H1 (cell line): Measurements from ENCODE around the gene BGN. TPM values are rescaled to one million over a fixed set of nuclear protein-coding genes. Genes with fewer than 3 reads are reported as not detected.

Experiments
- CTCF ChIA-PET: fragments of 300-600 bp; sonication (Branson Sonifier 250); formaldehyde crosslinking; loops from one replicate; lab custom pipeline; 2021; ENCODE audit not compliant: partially characterized antibody; lab: Charles Lee
- POLR2A ChIA-PET: fragments of 300-600 bp; sonication (Branson Sonifier 250); formaldehyde crosslinking; loops from one replicate; lab custom pipeline; 2021; ENCODE audit warnings: inconsistent platforms; ENCODE audit not compliant: partially characterized antibody; lab: Charles Lee
- DNase-seq, 2 experiments: peaks; one replicate each; pipeline versions ENCODE4 v3.0.0 to v3.0.0-alpha.2; 2010 to 2022; ENCODE audit warnings: low spot score in 2 of 2, low read depth in 1 of 2, mixed read lengths in 1 of 2
- FAIRE-seq: peaks from 2 replicates; lab custom pipeline; 2011; peaks lifted over from hg19 to GRCh38; lab: Jason Lieb, UNC
- H2AFZ ChIP-seq: 2 replicates; pipeline ENCODE4 v1.8.1; 2012; ENCODE audit warnings: low read length, inconsistent platforms
- H2AK5ac ChIP-seq: 2 replicates; pipeline ENCODE4 v1.6.1; 2013; ENCODE audit warnings: low read depth, low read length
- H2BK120ac ChIP-seq: replicated peaks from 2 replicates; pipeline ENCODE3; 2013; ENCODE audit warnings: low read depth, low read length, inconsistent platforms
- H2BK12ac ChIP-seq: 2 replicates; pipeline ENCODE4 v1.6.1; 2013; ENCODE audit warnings: low read depth, low read length
- H2BK15ac ChIP-seq: 2 replicates; pipeline ENCODE4 v1.6.1; 2013; ENCODE audit warnings: low read length
- H2BK20ac ChIP-seq: 2 replicates; pipeline ENCODE4 v1.6.1; 2013; ENCODE audit warnings: low read length
- H2BK5ac ChIP-seq: 2 replicates; pipeline ENCODE4 v1.6.1; 2013; ENCODE audit warnings: low read depth, low read length
- H3K14ac ChIP-seq: 2 replicates; pipeline ENCODE4 v1.6.1; 2013; ENCODE audit warnings: inconsistent platforms; ENCODE audit not compliant: insufficient read length
- H3K18ac ChIP-seq: 2 replicates; pipeline ENCODE4 v1.6.1; 2013; ENCODE audit warnings: low read length; ENCODE audit errors: extremely low read depth
- H3K23ac ChIP-seq: 2 replicates; pipeline ENCODE4 v1.6.1; 2013; ENCODE audit warnings: inconsistent platforms; ENCODE audit not compliant: insufficient read length
- H3K23me2 ChIP-seq: 2 replicates; pipeline ENCODE4 v1.6.1; 2013; ENCODE audit warnings: low read depth, low read length
- H3K27ac ChIP-seq: 2 replicates; pipeline ENCODE4 v1.6.1; 2011; ENCODE audit warnings: low read depth, low read length, inconsistent platforms
- H3K27me3 ChIP-seq, 4 experiments: replicated peaks in 1 of 4; 1 replicate in 1 of 4; 2 replicates in 3 of 4; pipeline versions ENCODE4 v1.6.1 to v1.8.1; 2011 to 2013; ENCODE audit warnings: low read length in 3 of 4, mild to moderate bottlenecking in 3 of 4, inconsistent platforms in 2 of 4, mixed read lengths in 2 of 4, moderate library complexity in 1 of 4; ENCODE audit not compliant: control insufficient read depth in 3 of 4, insufficient read depth in 3 of 4; ENCODE audit errors: extremely low read depth in 1 of 4
- H3K36me3 ChIP-seq, 4 experiments: 2 replicates each; pipeline versions ENCODE4 v1.6.1 to v1.8.1; 2011 to 2013; ENCODE audit warnings: mild to moderate bottlenecking in 4 of 4, low read length in 3 of 4, moderate library complexity in 2 of 4, control low read depth in 1 of 4, inconsistent platforms in 1 of 4; ENCODE audit not compliant: insufficient read depth in 4 of 4, control insufficient read depth in 2 of 4
- H3K4ac ChIP-seq: replicated peaks from 2 replicates; pipeline ENCODE3; 2013; ENCODE audit warnings: low read length, low read depth, mixed read lengths, inconsistent platforms; ENCODE audit not compliant: insufficient read length
- H3K4me1 ChIP-seq, 4 experiments: replicated peaks in 1 of 4; 1 replicate in 1 of 4; 2 replicates in 3 of 4; pipeline versions ENCODE4 v1.6.1 to v1.8.1; 2011 to 2013; ENCODE audit warnings: low read length in 3 of 4, inconsistent platforms in 2 of 4, mixed read lengths in 1 of 4; ENCODE audit not compliant: insufficient read depth in 4 of 4, control insufficient read depth in 3 of 4
- H3K4me2 ChIP-seq, 2 experiments: 2 replicates each; pipeline versions ENCODE4 v1.6.1 to v1.8.1; 2011 to 2013; ENCODE audit warnings: low read depth in 2 of 2, low read length in 2 of 2, control low read depth in 1 of 2, inconsistent platforms in 1 of 2, mild to moderate bottlenecking in 1 of 2; ENCODE audit not compliant: insufficient read depth in 1 of 2
- H3K4me3 ChIP-seq, 4 experiments: fragments of 200-600, 300-600 bp in 1 of 4; sonication (generic), shearing (Covaris generic), sonication (Bioruptor Twin) in 1 of 4; 2 replicates each; pipeline versions ENCODE4 v1.5.1 to v1.8.1; 2011 to 2016; ENCODE audit warnings: low read length in 4 of 4, low read depth in 3 of 4, control low read depth in 2 of 4, inconsistent platforms in 2 of 4, mild to moderate bottlenecking in 2 of 4, mixed read lengths in 1 of 4, moderate library complexity in 1 of 4; ENCODE audit not compliant: insufficient read depth in 2 of 4; ENCODE audit errors: extremely low read depth in 1 of 4
- H3K56ac ChIP-seq: replicated peaks from 2 replicates; pipeline ENCODE3; 2013; ENCODE audit warnings: low read depth, mild to moderate bottlenecking, mixed read lengths, low read length, inconsistent platforms; ENCODE audit not compliant: insufficient read length
- H3K79me1 ChIP-seq: 2 replicates; pipeline ENCODE4 v1.6.1; 2013; ENCODE audit warnings: low read depth, low read length, control low read depth
- H3K79me2 ChIP-seq, 2 experiments: 2 replicates each; pipeline versions ENCODE4 v1.6.1 to v1.8.1; 2012 to 2013; ENCODE audit warnings: low read length in 2 of 2, mild to moderate bottlenecking in 2 of 2, inconsistent platforms in 1 of 2; ENCODE audit not compliant: insufficient read depth in 2 of 2, control insufficient read depth in 1 of 2
- H3K9ac ChIP-seq, 4 experiments: replicated peaks in 1 of 4; 1 replicate in 1 of 4; 2 replicates in 3 of 4; pipeline versions ENCODE4 v1.6.1 to v1.8.1; 2011 to 2013; ENCODE audit warnings: low read depth in 3 of 4, low read length in 3 of 4, control low read depth in 2 of 4, mild to moderate bottlenecking in 2 of 4, moderate library complexity in 2 of 4, inconsistent platforms in 1 of 4; ENCODE audit errors: extremely low read depth in 1 of 4
- H3K9me3 ChIP-seq, 2 experiments: 2 replicates each; pipeline versions ENCODE4 v1.6.1 to v1.8.1; 2012 to 2013; ENCODE audit warnings: mild to moderate bottlenecking in 2 of 2, moderate library complexity in 2 of 2, control low read depth in 1 of 2, inconsistent platforms in 1 of 2, low read depth in 1 of 2, low read length in 1 of 2, mixed read lengths in 1 of 2; ENCODE audit not compliant: insufficient read depth in 2 of 2
- H4K20me1 ChIP-seq, 2 experiments: replicated peaks in 1 of 2; 2 replicates each; pipeline versions ENCODE3 to v1.8.1; 2011 to 2013; ENCODE audit warnings: inconsistent platforms in 2 of 2, low read length in 2 of 2, mild to moderate bottlenecking in 1 of 2; ENCODE audit not compliant: insufficient read depth in 2 of 2, control insufficient read depth in 1 of 2
- H4K5ac ChIP-seq: 2 replicates; pipeline ENCODE4 v1.6.1; 2013; ENCODE audit warnings: low read length, low read depth, mixed read lengths, inconsistent platforms; ENCODE audit not compliant: insufficient read length
- H4K8ac ChIP-seq: 2 replicates; pipeline ENCODE4 v1.8.0; 2013; ENCODE audit warnings: mild to moderate bottlenecking, moderate library complexity, low read length, inconsistent platforms; ENCODE audit not compliant: insufficient read depth; ENCODE audit errors: extremely low read depth
- H4K91ac ChIP-seq: replicated peaks from 2 replicates; pipeline ENCODE3; 2013; ENCODE audit warnings: low read length, mixed read lengths, inconsistent platforms; ENCODE audit not compliant: insufficient read length
- BACH1 ChIP-seq: IDR thresholded peaks from 2 replicates; pipeline ENCODE4 v1.6.1; 2012; ENCODE audit warnings: low read length, improper control_type of control experiment
- BRCA1 ChIP-seq: IDR thresholded peaks from 2 replicates; pipeline ENCODE4 v1.6.1; 2012; ENCODE audit warnings: low read depth, low read length, improper control_type of control experiment
- CEBPB ChIP-seq: IDR thresholded peaks from 2 replicates; pipeline ENCODE4 v1.6.1; 2012; ENCODE audit warnings: low read depth, low read length
- FOSL1 ChIP-seq: IDR thresholded peaks from 2 replicates; pipeline ENCODE4 v1.6.1; 2011; ENCODE audit warnings: mild to moderate bottlenecking, low read depth, low read length, moderate library complexity; ENCODE audit not compliant: insufficient read depth
- GTF2F1 ChIP-seq: IDR thresholded peaks from 2 replicates; pipeline ENCODE4 v1.6.1; 2012; ENCODE audit warnings: low read depth, low read length, improper control_type of control experiment, borderline replicate concordance
- RXRA ChIP-seq: IDR thresholded peaks from 2 replicates; pipeline ENCODE4 v1.6.1; 2011; ENCODE audit warnings: low read depth, mild to moderate bottlenecking, low read length, moderate library complexity; ENCODE audit not compliant: insufficient read depth
- SIN3A ChIP-seq, 2 experiments: IDR thresholded peaks in 1 of 2; conservative IDR thresholded peaks in 1 of 2; 2 replicates each; pipeline ENCODE4 v1.6.1; 2011 to 2012; ENCODE audit warnings: low read length in 2 of 2, improper control_type of control experiment in 1 of 2, low read depth in 1 of 2, mild to moderate bottlenecking in 1 of 2
- TAF7 ChIP-seq: optimal IDR thresholded peaks from 2 replicates; pipeline ENCODE3; 2011; ENCODE audit warnings: low read depth, mild to moderate bottlenecking, inconsistent platforms, low read length, moderate library complexity, borderline replicate concordance
- WGBS, 2 experiments: shearing (Covaris generic) in 1 of 2; methylation state at CpG; one replicate each; pipeline versions ENCODE4 v1.1.6 to v1.1.7; 2013 to 2015; ENCODE audit warnings: low lambda C conversion rate in 2 of 2, mixed read lengths in 2 of 2, inconsistent platforms in 1 of 2, low coverage in 1 of 2, missing lambda C conversion rate in 1 of 2; ENCODE audit not compliant: insufficient replicate concordance in 2 of 2, insufficient coverage in 1 of 2, insufficient read length in 1 of 2; ENCODE audit errors: extremely low coverage in 1 of 2, missing lambda C conversion rate in 1 of 2; 5-methylcytosine and 5-hydroxymethylcytosine counted together
- polyA plus RNA-seq, 7 experiments: library from polyadenylated mRNA; depleted of rRNA in 3 of 7; stranded (reverse) in 5 of 7; unstranded in 2 of 7; fragments of >200 nt in 5 of 7; fragments of 200-250 nt in 2 of 7; gene quantifications; 1 replicate in 5 of 7; 2 replicates in 1 of 7; 4 replicates in 1 of 7; pipeline versions ENCODE4 v1.2.1 to v1.2.3, GENCODE V29; 2011 to 2013; ENCODE audit warnings: missing spikeins in 2 of 7, mixed read lengths in 2 of 7
- total RNA-seq: library from RNA; stranded (reverse); fragmentation: NEBNext Ultra II Directional; extraction: Animal tissue kit (Norgen Biotek cat#: 25700); gene quantifications from 2 replicates; pipeline ENCODE4 v1.2.1, GENCODE V29; 2021
- TF ChIP-seq, protein P1 (sequence below): IDR thresholded peaks from 2 replicates; pipeline ENCODE4 v1.6.1; 2012; ENCODE audit warnings: low read length, inconsistent platforms

BGN gene
- total and polyA plus RNA-seq, 2 of the 8 experiments (the other 6 are each of a cell fraction or from before 2014, with no cell fraction given): 1.8 to 2.4 TPM

- Histone ChIP-seq H2BK5ac (no peak overlapping the region), H4K20me1 (peaks cover 0 to 4% of the 10 kb centered on the region in 2 experiments), H3K4me2 (no peak overlapping the region), H3K23ac (no peak overlapping the region), H2BK20ac (no peak overlapping the region), H3K4ac (no peak overlapping the region), H2BK12ac (no peak overlapping the region), H3K14ac (no peak overlapping the region), H2BK120ac (no peak overlapping the region), H2AK5ac (no peak overlapping the region), H3K56ac (no peak overlapping the region), H4K5ac (no peak overlapping the region), H3K36me3 (no peaks in the 10 kb centered on the region), H3K4me3 (no peak overlapping the region), H3K18ac (no peak overlapping the region), H3K4me1 (peaks cover 0 to 1% (median 0%) of the 10 kb centered on the region in 4 experiments; a peak in 2 of 7 replicates), H3K23me2 (peaks cover 2% of the 10 kb centered on the region; the same call in 1 of the 2 replicates), H3K9me3 (no peaks in the 10 kb centered on the region), H2AFZ (no peak overlapping the region), H4K91ac (no peak overlapping the region), H3K79me1 (no peaks in the 10 kb centered on the region), H3K79me2 (no peaks in the 10 kb centered on the region), H3K27ac (no peak overlapping the region), H3K9ac (no peak overlapping the region), H3K27me3 (no peaks in the 10 kb centered on the region), H4K8ac (no peak overlapping the region), H2BK15ac (no peak overlapping the region)
- WGBS, 2 experiments: no CpG with 5 or more reads among the region's 18 CpGs
- TF ChIP-seq CEBPB (no peak), SIN3A (conservative IDR thresholded peaks at IDR 0.05 in 1 of 2, IDR thresholded peaks at IDR 0.05 in 1 of 2; ENCODE audit: low read depth in 1 of 2, low read length in 2 of 2) (no peak), TAF7 (no peak), FOSL1 (no peak), GTF2F1 (no peak), BRCA1 (no peak), RXRA (no peak), BACH1 (no peak)
- TF ChIP-seq, protein P1, sequence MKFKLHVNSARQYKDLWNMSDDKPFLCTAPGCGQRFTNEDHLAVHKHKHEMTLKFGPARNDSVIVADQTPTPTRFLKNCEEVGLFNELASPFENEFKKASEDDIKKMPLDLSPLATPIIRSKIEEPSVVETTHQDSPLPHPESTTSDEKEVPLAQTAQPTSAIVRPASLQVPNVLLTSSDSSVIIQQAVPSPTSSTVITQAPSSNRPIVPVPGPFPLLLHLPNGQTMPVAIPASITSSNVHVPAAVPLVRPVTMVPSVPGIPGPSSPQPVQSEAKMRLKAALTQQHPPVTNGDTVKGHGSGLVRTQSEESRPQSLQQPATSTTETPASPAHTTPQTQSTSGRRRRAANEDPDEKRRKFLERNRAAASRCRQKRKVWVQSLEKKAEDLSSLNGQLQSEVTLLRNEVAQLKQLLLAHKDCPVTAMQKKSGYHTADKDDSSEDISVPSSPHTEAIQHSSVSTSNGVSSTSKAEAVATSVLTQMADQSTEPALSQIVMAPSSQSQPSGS: no peak
- FAIRE-seq (no peak), DNase-seq (no peak)
- POLR2A ChIA-PET: no interaction called here
- CTCF ChIA-PET: interaction anchor here (0.9 to 8.5 kb wide), 6 partner anchors 10 to 45 kb away, joined by 3 to 84 read pairs (median 4); partner anchors contain the start of genes ATP2B3, BGN and HAUS7
These were observed 10.6 kb downstream of the BGN start for GRCh38 chrX:153505361-153505760.
